22Rv1 (cell line): Measurements from ENCODE around the gene BEST1.

Source experiments
- H3K27ac ChIP-seq: fragments of 450-650 bp; 2 replicates; pipeline ENCODE4 v1.5.1; 2017
- CTCF ChIP-seq: fragments of 450-650 bp; IDR thresholded peaks from 2 replicates; pipeline ENCODE4 v1.5.1; 2017; ENCODE audit warnings: mild to moderate bottlenecking
- ZFX ChIP-seq: fragments of 450-650 bp; IDR thresholded peaks from 2 replicates; pipeline ENCODE4 v1.6.1; 2017; ENCODE audit warnings: antibody characterized with exemption, borderline replicate concordance

BEST1 gene

GRCh38 chr11:61906522-61906909 is 43.6 kb upstream of the BEST1 start:
- TF ChIP-seq ZFX (no peak), CTCF (no peak)
- H3K27ac ChIP-seq: no peak overlapping the region

GRCh38 chr11:61907282-61907681 is 42.9 kb upstream of the BEST1 start:
- H3K27ac ChIP-seq: no peak overlapping the region
- TF ChIP-seq ZFX (no peak), CTCF (no peak)

- no peak overlapping the region for H3K27ac ChIP-seq
- TF ChIP-seq CTCF: no peak
- no peak for TF ChIP-seq ZFX
Observed at GRCh38 chr11:61907871-61908729, 42.1 kb upstream of the BEST1 start.

GRCh38 chr11:61908730-61909316 is 41.3 kb upstream of the BEST1 start:
- TF ChIP-seq CTCF (no peak), ZFX (no peak)
- H3K27ac ChIP-seq: no peak overlapping the region

- no peak overlapping the region for H3K27ac ChIP-seq
- no peak for TF ChIP-seq ZFX
- no peak for TF ChIP-seq CTCF
Observed at GRCh38 chr11:61910187-61911127, 39.7 kb upstream of the BEST1 start.

- no peak for TF ChIP-seq CTCF
- TF ChIP-seq ZFX: no peak
- no peak overlapping the region for H3K27ac ChIP-seq
Observed at GRCh38 chr11:61911128-61911700, 38.9 kb upstream of the BEST1 start.
